ENCODE results near the gene ARHGAP30.
"Not testable (repeated sequence)": the region's sequence is repeated elsewhere in the genome, so short reads cannot be mapped to it uniquely, and the experiment has no call there.

The ARHGAP30 gene

GRCh38 chr1:161066694-161067093 is 3.0 kb downstream of the ARHGAP30 start:
- no peak for DNase-seq
- Histone ChIP-seq H3K27me3 (replicated peaks) (no peaks in the 10 kb centered on the region), H3K4me3 (ENCODE audit: low read depth, low read length) (no peak overlapping the region), H3K27ac (no peak overlapping the region), H3K36me3 (replicated peaks) (no peaks in the 10 kb centered on the region)
- no peak for TF ChIP-seq CTCF (IDR thresholded peaks at IDR 0.05; ENCODE audit: low read depth, low read length, missing control alignments)
- in situ Hi-C loops (cut with HindIII; ENCODE audit: low pct_ligation_motif_present, low sequenced_read_pairs): no loop called here

- H3K27me3 ChIP-seq (replicated peaks); H3K27ac ChIP-seq; H3K4me3 ChIP-seq (ENCODE audit: low read depth, low read length); H3K36me3 ChIP-seq (replicated peaks); in situ Hi-C loops (cut with HindIII; ENCODE audit: low pct_ligation_motif_present, low sequenced_read_pairs); DNase-seq: not testable (repeated sequence)
These were observed 4.0 kb downstream of the ARHGAP30 start for GRCh38 chr1:161065681-161066080.

GRCh38 chr1:161063936-161064335 is 5.8 kb downstream of the ARHGAP30 start:
- DNase-seq; H3K36me3 ChIP-seq (replicated peaks); H3K27me3 ChIP-seq (replicated peaks); in situ Hi-C loops (cut with HindIII; ENCODE audit: low pct_ligation_motif_present, low sequenced_read_pairs); H3K4me3 ChIP-seq (ENCODE audit: low read depth, low read length); H3K27ac ChIP-seq: not testable (repeated sequence)

DNA sequence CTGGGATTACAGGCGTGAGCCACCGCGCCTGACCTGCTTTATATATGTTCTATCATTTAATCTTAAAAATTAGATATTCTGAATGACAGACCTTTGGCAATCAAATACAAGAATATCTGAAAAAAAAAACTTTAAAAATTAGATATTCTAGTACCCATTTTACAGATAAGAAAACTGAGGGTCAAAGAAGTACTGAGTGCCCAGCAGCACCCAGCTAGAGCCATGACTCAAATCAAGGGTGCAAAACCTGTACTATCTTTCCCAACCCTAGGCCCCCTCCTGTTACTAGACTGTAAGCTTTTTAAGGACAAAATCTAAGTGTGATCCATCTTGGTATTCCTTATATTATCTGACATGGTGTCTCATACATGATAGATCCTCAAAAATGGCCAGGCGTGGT is 8.3 kb downstream of the ARHGAP30 start:
- Histone ChIP-seq H3K4me3 (ENCODE audit: low read depth, low read length) (no peak overlapping the region), H3K27me3 (replicated peaks) (no peaks in the 10 kb centered on the region), H3K36me3 (replicated peaks) (no peaks in the 10 kb centered on the region), H3K27ac (no peak overlapping the region)
- in situ Hi-C loops (cut with HindIII; ENCODE audit: low pct_ligation_motif_present, low sequenced_read_pairs): no loop called here
- TF ChIP-seq CTCF (IDR thresholded peaks at IDR 0.05; ENCODE audit: low read depth, low read length, missing control alignments): no peak
- no peak for DNase-seq

DNA sequence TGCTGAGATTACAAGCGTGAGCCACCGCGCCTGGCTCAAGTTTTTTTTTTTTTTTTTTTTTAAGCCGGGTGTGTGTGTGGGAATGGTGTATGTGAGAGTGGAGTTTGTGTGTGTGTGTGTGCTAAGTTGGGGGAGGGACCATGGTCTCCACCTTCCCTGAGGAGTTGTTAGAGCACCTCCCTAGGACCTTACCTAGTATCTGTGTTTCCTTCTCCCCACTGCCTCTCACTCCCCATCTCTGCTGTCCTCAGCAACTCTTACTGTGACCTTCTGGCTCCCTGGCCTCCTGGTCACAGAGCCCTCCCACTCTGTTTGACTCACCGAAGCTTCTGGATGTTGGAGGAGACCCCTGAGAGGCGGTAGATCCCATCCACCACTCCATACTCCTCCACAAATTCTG is 10.4 kb downstream of the ARHGAP30 start:
- H3K27me3 ChIP-seq (replicated peaks): no peaks in the 10 kb centered on the region
- H3K36me3 ChIP-seq (replicated peaks): no peaks in the 10 kb centered on the region
- in situ Hi-C loops (cut with HindIII; ENCODE audit: low pct_ligation_motif_present, low sequenced_read_pairs): no loop called here
- no peak for TF ChIP-seq CTCF (IDR thresholded peaks at IDR 0.05; ENCODE audit: low read depth, low read length, missing control alignments)
- no peak overlapping the region for H3K4me3 ChIP-seq (ENCODE audit: low read depth, low read length)
- H3K27ac ChIP-seq: no peak overlapping the region
- DNase-seq: no peak

- Histone ChIP-seq H3K4me3 (ENCODE audit: low read depth, low read length) (no peak overlapping the region), H3K27me3 (replicated peaks) (no peaks in the 10 kb centered on the region), H3K27ac (no peak overlapping the region), H3K36me3 (replicated peaks) (no peaks in the 10 kb centered on the region)
- DNase-seq: no peak
- in situ Hi-C loops (cut with HindIII; ENCODE audit: low pct_ligation_motif_present, low sequenced_read_pairs): no loop called here
- no peak for TF ChIP-seq CTCF (IDR thresholded peaks at IDR 0.05; ENCODE audit: low read depth, low read length, missing control alignments)
These were observed 14.9 kb downstream of the ARHGAP30 start for GRCh38 chr1:161054805-161055204.

DNA sequence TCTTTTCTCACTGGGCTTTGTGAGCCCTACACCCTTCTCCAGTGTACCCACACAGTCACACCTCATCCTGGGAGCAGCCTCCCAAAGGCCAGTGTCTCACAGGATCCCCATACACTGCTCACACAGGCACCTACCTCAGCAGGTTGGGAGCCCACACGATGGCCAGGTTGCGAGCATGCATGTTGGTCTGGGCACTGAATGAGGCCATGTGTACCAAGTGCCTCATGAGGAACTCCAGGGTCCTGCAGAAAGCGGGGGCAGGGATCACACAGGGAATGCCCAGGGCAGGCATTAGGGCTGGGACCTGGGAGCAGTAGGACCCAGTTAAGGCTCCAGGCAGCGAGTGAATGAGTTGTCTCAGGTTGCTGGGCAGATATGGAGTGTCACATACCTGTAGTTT is 15.5 kb downstream of the ARHGAP30 start:
- Histone ChIP-seq H3K27me3 (replicated peaks) (no peaks in the 10 kb centered on the region), H3K36me3 (replicated peaks) (no peaks in the 10 kb centered on the region), H3K27ac (no peak overlapping the region), H3K4me3 (ENCODE audit: low read depth, low read length) (no peak overlapping the region)
- in situ Hi-C loops (cut with HindIII; ENCODE audit: low pct_ligation_motif_present, low sequenced_read_pairs): no loop called here
- DNase-seq: no peak
- TF ChIP-seq CTCF (IDR thresholded peaks at IDR 0.05; ENCODE audit: low read depth, low read length, missing control alignments): no peak
